Spleen (tissue), 11 donors: ENCODE data around the gene EXOC6B. TPM values are rescaled to one million over a fixed set of nuclear protein-coding genes. Genes with fewer than 3 reads are reported as not detected.
"Not testable (repeated sequence)": the region's sequence is repeated elsewhere in the genome, so short reads cannot be mapped to it uniquely, and the experiment has no call there.

ENCODE experiments used
- DNase-seq: peaks from one replicate; pipeline ENCODE4 v3.0.0-alpha.2; 2020
- H3K27ac ChIP-seq, 8 donors: fragments of 200-600 bp; sonication (generic) in 7 of 8; 1 replicate in 4 of 8; 2 replicates in 4 of 8; pipeline versions ENCODE4 v1.5.0 to v1.8.0; 2016 to 2021; ENCODE audit warnings: inconsistent platforms in 4 of 8, mild to moderate bottlenecking in 4 of 8, moderate library complexity in 1 of 8
- H3K27me3 ChIP-seq, 7 donors: fragments of 200-600 bp; sonication (generic) in 6 of 7; replicated peaks in 1 of 7; 1 replicate in 4 of 7; 2 replicates in 3 of 7; pipeline versions ENCODE4 v1.5.0 to v1.8.0; 2016 to 2021; ENCODE audit warnings: inconsistent platforms in 3 of 7, mild to moderate bottlenecking in 1 of 7
- H3K36me3 ChIP-seq, 6 donors: fragments of 200-600 bp; sonication (generic) in 5 of 6; 1 replicate in 4 of 6; 2 replicates in 2 of 6; pipeline versions ENCODE4 v1.5.0 to v1.8.0; 2016 to 2021; ENCODE audit warnings: inconsistent platforms in 2 of 6
- H3K4me1 ChIP-seq, 6 donors: fragments of 200-600 bp; sonication (generic) in 5 of 6; 1 replicate in 3 of 6; 2 replicates in 3 of 6; pipeline versions ENCODE4 v1.5.0 to v1.8.0; 2016 to 2021; ENCODE audit warnings: inconsistent platforms in 3 of 6
- H3K4me3 ChIP-seq, 8 donors: fragments of 200-600 bp; sonication (generic) in 7 of 8; 1 replicate in 4 of 8; 2 replicates in 4 of 8; pipeline versions ENCODE4 v1.5.0 to v1.8.0; 2016 to 2021; ENCODE audit warnings: inconsistent platforms in 4 of 8, mild to moderate bottlenecking in 4 of 8, moderate library complexity in 2 of 8
- H3K9me3 ChIP-seq, 8 donors: fragments of 200-600 bp; sonication (generic) in 7 of 8; 1 replicate in 4 of 8; 2 replicates in 4 of 8; pipeline versions ENCODE4 v1.5.0 to v1.8.0; 2016 to 2021; ENCODE audit warnings: inconsistent platforms in 4 of 8
- CTCF ChIP-seq, 11 experiments: fragments of 200-600 bp in 7 of 11; fragments of 450-650 bp in 4 of 11; sonication (generic) in 4 of 11; IDR thresholded peaks in 8 of 11; conservative IDR thresholded peaks in 3 of 11; 1 replicate in 7 of 11; 2 replicates in 4 of 11; pipeline versions ENCODE4 v1.4.0 to v1.8.0; 2016 to 2021; ENCODE audit warnings: antibody characterized with exemption in 11 of 11, inconsistent platforms in 4 of 11, mild to moderate bottlenecking in 1 of 11
- POLR2A ChIP-seq, 3 donors: fragments of 450-650 bp; IDR thresholded peaks; one replicate each; pipeline ENCODE4 v1.5.1; 2017; ENCODE audit warnings: antibody characterized with exemption in 3 of 3, mild to moderate bottlenecking in 1 of 3
- POLR2AphosphoS5 ChIP-seq, 3 donors: sonication (generic); formaldehyde crosslinking; IDR thresholded peaks; one replicate each; pipeline ENCODE4 v1.5.1; 2017; ENCODE audit warnings: antibody characterized with exemption in 3 of 3
- WGBS, 5 donors: extraction: QIAGEN DNeasy Blood & Tissue Kit in 3 of 5; methylation state at CpG; one replicate each; pipeline versions ENCODE4 v1.1.5 to v1.1.7; 2013 to 2018; 5-methylcytosine and 5-hydroxymethylcytosine counted together
- intact Hi-C: fragments of 100-400 bp; cut with DNase I; formaldehyde crosslinking; loops from one replicate; pipeline ENCODE4 v1.15.0; 2023; ENCODE audit warnings: low total_unique reads
- polyA plus RNA-seq, 3 donors: library from polyadenylated mRNA; stranded (reverse); fragments of 200-250 nt; gene quantifications; one replicate each; pipeline ENCODE4 v1.2.1, GENCODE V29; 2013
- total RNA-seq, 7 donors: library from RNA; depleted of rRNA in 3 of 7; stranded (reverse); fragments of >200 nt in 3 of 7; fragmentation: NEBNext Ultra II Directional in 4 of 7; extraction: Animal tissue kit (Norgen Biotek cat#: 25700) in 4 of 7; gene quantifications; one replicate each; pipeline versions ENCODE4 v1.1.0 to v1.2.1, GENCODE V29; 2016 to 2021
- donor health status: healthy with polysubstance abuse.
- donor health status: DM: no; HTN: no; CAD: no; lungs with moderate emphysema.
- donor health status: DM: no; HTN: no; CAD: no.
- donor health status: Bipolar disorder and iron deficiency.
- donor health status: healthy.
- donor health status: DM: no; HTN: no; CAD: no.
- donor health status: DM: yes; HTN: yes; CAD: no.

EXOC6B gene
- total and polyA plus RNA-seq, 10 donors = 1.0 to 27.9 (median 18.0) TPM

- DNase-seq = no peak
- Histone ChIP-seq H3K36me3 (no peaks in the 10 kb centered on the region), H3K27ac (no peak overlapping the region), H3K4me1 (no peaks in the 10 kb centered on the region), H3K9me3 (no peaks in the 10 kb centered on the region), H3K27me3 (no peaks in the 10 kb centered on the region), H3K4me3 (no peak overlapping the region)
- 63 to 79% (median 73%) methylated on average over 1 of the region's 1 CpG for whole genome bisulfite sequencing, 5 donors
- intact Hi-C loops = no loop called here
- TF ChIP-seq POLR2A (IDR thresholded peaks at IDR 0.05) (no peak), CTCF (IDR thresholded peaks at IDR 0.05 in 8 of 11, conservative IDR thresholded peaks at IDR 0.05 in 3 of 11) (no peak), POLR2AphosphoS5 (IDR thresholded peaks at IDR 0.05) (no peak)
These were observed 223.7 kb downstream of the EXOC6B start for GRCh38 chr2:72602095-72602494.

- not testable (repeated sequence) for H3K9me3 ChIP-seq, H3K4me3 ChIP-seq, H3K27ac ChIP-seq, H3K27me3 ChIP-seq, H3K36me3 ChIP-seq, DNase-seq, H3K4me1 ChIP-seq
- WGBS, 5 donors = 94 to 98% (median 96%) methylated on average over 4 of the region's 4 CpGs
- intact Hi-C loops = loop anchor here (10.0 kb wide), 1 partner anchor 1039 kb away; no protein-coding TSS in a partner anchor
These were observed 242.0 kb downstream of the EXOC6B start for GRCh38 chr2:72583836-72584235.

GRCh38 chr2:72583376-72583775 is 242.5 kb downstream of the EXOC6B start:
- Histone ChIP-seq H3K27ac (no peak overlapping the region), H3K4me1 (peaks cover 0 to 3% (median 0%) of the 10 kb centered on the region in 6 donors), H3K4me3 (no peak overlapping the region), H3K36me3 (no peaks in the 10 kb centered on the region), H3K27me3 (no peaks in the 10 kb centered on the region), H3K9me3 (no peaks in the 10 kb centered on the region)
- DNase-seq = no peak
- intact Hi-C loops = loop anchor here (10.0 kb wide), 1 partner anchor 1039 kb away; no protein-coding TSS in a partner anchor
- WGBS, 5 donors = 65 to 76% (median 67%) methylated on average over 1 of the region's 1 CpG
- TF ChIP-seq POLR2A (IDR thresholded peaks at IDR 0.05) (no peak), POLR2AphosphoS5 (IDR thresholded peaks at IDR 0.05) (no peak), CTCF (IDR thresholded peaks at IDR 0.05 in 8 of 11, conservative IDR thresholded peaks at IDR 0.05 in 3 of 11) (no peak)

- Histone ChIP-seq H3K36me3 (no peaks in the 10 kb centered on the region), H3K9me3 (no peaks in the 10 kb centered on the region), H3K27me3 (no peaks in the 10 kb centered on the region), H3K4me1 (peaks cover 0 to 11% (median 3%) of the 10 kb centered on the region in 6 donors), H3K4me3 (no peak overlapping the region), H3K27ac (no peak overlapping the region)
- intact Hi-C loops = loop anchor here (10.0 kb wide), 1 partner anchor 1037 kb away; no protein-coding TSS in a partner anchor
- TF ChIP-seq POLR2AphosphoS5 (IDR thresholded peaks at IDR 0.05) (no peak), POLR2A (IDR thresholded peaks at IDR 0.05) (no peak), CTCF (IDR thresholded peaks at IDR 0.05 in 8 of 11, conservative IDR thresholded peaks at IDR 0.05 in 3 of 11) (no peak)
- 74 to 90% (median 81%) methylated on average over 5 of the region's 5 CpGs for WGBS, 5 donors
- no peak for DNase-seq
These were observed 244.2 kb downstream of the EXOC6B start for GRCh38 chr2:72581560-72582181.
